Heart right ventricle (tissue), 16 donors: Measurements from ENCODE around the gene ACP1. TPM values are rescaled to one million over a fixed set of nuclear protein-coding genes. Genes with fewer than 3 reads are reported as not detected.
A peak's percentile ranks its signal among the peaks of the same experiment; 100 is the strongest.

ENCODE experiments used
- ATAC-seq, 8 donors: fragments of 200-7000 bp; cut with Tn5 transposase; one replicate each; pipeline ENCODE4 v1.9.1; 2020; ENCODE audit warnings: mild to moderate bottlenecking in 8 of 8, moderate library complexity in 8 of 8, moderate number of reproducible peaks in 1 of 8
- DNase-seq, 2 donors: peaks; one replicate each; pipeline ENCODE4 v3.0.0-alpha.2; 2020
- H3K27ac ChIP-seq, 10 donors: fragments of 200-600 bp; sonication (generic) in 2 of 10; one replicate each; pipeline versions ENCODE4 v1.5.0 to v1.8.0; 2020 to 2022; ENCODE audit warnings: mild to moderate bottlenecking in 3 of 10
- H3K27me3 ChIP-seq, 7 donors: fragments of 200-600 bp; one replicate each; pipeline ENCODE4 v1.8.0; 2021 to 2022; ENCODE audit warnings: mild to moderate bottlenecking in 2 of 7
- H3K36me3 ChIP-seq, 9 donors: fragments of 200-600 bp; sonication (generic) in 1 of 9; one replicate each; pipeline versions ENCODE4 v1.5.0 to v1.8.0; 2020 to 2022; ENCODE audit warnings: mild to moderate bottlenecking in 2 of 9
- H3K4me1 ChIP-seq, 9 donors: fragments of 200-600 bp; sonication (generic) in 1 of 9; one replicate each; pipeline versions ENCODE4 v1.5.0 to v1.8.0; 2020 to 2022; ENCODE audit warnings: mild to moderate bottlenecking in 4 of 9
- H3K4me3 ChIP-seq, 10 donors: fragments of 200-600 bp; sonication (generic) in 2 of 10; one replicate each; pipeline versions ENCODE4 v1.5.0 to v1.8.0; 2020 to 2022; ENCODE audit warnings: mild to moderate bottlenecking in 7 of 10, moderate library complexity in 2 of 10
- H3K9me3 ChIP-seq, 11 donors: fragments of 200-600 bp in 10 of 11; sonication (generic) in 2 of 11; one replicate each; pipeline versions ENCODE4 v1.5.0 to v1.8.0; 2013 to 2022; ENCODE audit warnings: mild to moderate bottlenecking in 2 of 11, control low read depth in 1 of 11, moderate library complexity in 1 of 11
- WGBS, 2 donors: extraction: QIAGEN DNeasy Blood & Tissue Kit; methylation state at CpG; one replicate each; pipeline ENCODE4 v1.1.7; 2013; ENCODE audit warnings: inconsistent platforms in 1 of 2; 5-methylcytosine and 5-hydroxymethylcytosine counted together
- intact Hi-C, 10 donors: fragments of 100-400 bp; cut with DNase I; formaldehyde crosslinking; loops; one replicate each; pipeline versions ENCODE4 v1.11.1 to v1.14.2; 2022
- long read RNA-seq, 3 donors: library from polyadenylated mRNA; unstranded; transcript quantifications; one replicate each; pipeline ENCODE4 v2.0.0, GENCODE V29; 2020 to 2021
- polyA plus RNA-seq, 2 donors: library from polyadenylated mRNA; stranded (reverse); fragments of 200-250 nt; gene quantifications; one replicate each; pipeline ENCODE4 v1.2.3, GENCODE V29; 2013
- total RNA-seq, 10 donors: library from RNA; stranded (reverse); fragmentation: NEBNext Ultra II Directional in 3 of 10; extraction: Animal tissue kit (Norgen Biotek cat#: 25700) in 3 of 10; gene quantifications; one replicate each; pipeline versions ENCODE4 v1.2.1 to v1.2.4, GENCODE V29; 2021 to 2023
- TF ChIP-seq, protein P1 (sequence below), 9 donors: fragments of 200-600 bp; sonication (generic) in 2 of 9; IDR thresholded peaks; one replicate each; pipeline versions ENCODE4 v1.5.0 to v1.8.0; 2021 to 2022; ENCODE audit warnings: antibody characterized with exemption in 9 of 9, mild to moderate bottlenecking in 5 of 9, moderate library complexity in 1 of 9
- donor health status: Arrhythmogenic right ventricular cardiomyopathy.
- donor health status: ischemic (EF 13 %, LVEDD 7.1; RV severe dilation, severe dysfunction).
- donor health status: healthy with polysubstance abuse.
- donor health status: DM: no; HTN: yes; CAD: no.
- donor health status: DM: no; HTN: no; CAD: no.
- donor health status: ischemic (EF 25% LVEDD 6.9; RV normal size, moderate dysfunction).
- donor health status: ischemic (EF 25% LVEDD 5.7; RV mildly dilated, moderate dysfunction).
- donor health status: healthy.
- donor health status: DM: yes; HTN: yes; CAD: no.
- donor health status: Ischemic cardiomyopathy.
- donor health status: ischemic (EF 35%, LVEDD 5.7; RV mildly dilated, moderate dysfunction).
- donor health status: nonischemic (EF 11% LVEDD 7.7; RV severe dilation, severe dysfunction).
- donor health status: DM: yes; HTN: yes; CAD: no.
- donor health status: PGD.
- donor health status: ischemic (EF 29% LVEDD 5.4; RV normal size, mild dysfunction).
- donor health status: nonischemic (EF 23%, LVEDD 6.1; RV moderate dilation, normal function).

ACP1 gene
- 10 to 100 TPM; 60.3 to 76.6 (median 65.2) TPM for total RNA-seq
- polyA plus RNA-seq = 10 to 100 TPM; 38.3 to 87.7 TPM
- long read RNA-seq, donor 1, transcript ACP1-202 (6 exons, 1,552 nt) = minor isoform, 8 of 125 reads
- long read RNA-seq, donor 1, transcript ACP1-209 (7 exons, 577 nt) = minor isoform, 13 of 125 reads
- long read RNA-seq, donor 1, transcript ACP1-201 (6 exons, 1,549 nt) = major isoform, 93 of 125 reads
- long read RNA-seq, donor 1, partial matches to known transcripts = 3 of 125 reads
- long read RNA-seq, donor 1, other reads (novel, unspliced or antisense) = 7 of 125 reads
- long read RNA-seq, donor 2, transcript ACP1-209 (7 exons, 577 nt) = minor isoform, 10 of 98 reads
- long read RNA-seq, donor 2, transcript ACP1-202 (6 exons, 1,552 nt) = minor isoform, 12 of 98 reads
- long read RNA-seq, donor 2, transcript ACP1-201 (6 exons, 1,549 nt) = major isoform, 65 of 98 reads
- long read RNA-seq, donor 2, partial matches to known transcripts = 1 of 98 reads
- long read RNA-seq, donor 2, other reads (novel, unspliced or antisense) = 7 of 98 reads
- long read RNA-seq, donor 3, transcript ACP1-202 (6 exons, 1,552 nt) = minor isoform, 9 of 261 reads
- long read RNA-seq, donor 3, transcript ACP1-209 (7 exons, 577 nt) = minor isoform, 28 of 261 reads
- long read RNA-seq, donor 3, transcript ACP1-201 (6 exons, 1,549 nt) = major isoform, 200 of 261 reads
- long read RNA-seq, donor 3, partial matches to known transcripts = 5 of 261 reads
- long read RNA-seq, donor 3, other reads (novel, unspliced or antisense) = 10 of 261 reads

DNA sequence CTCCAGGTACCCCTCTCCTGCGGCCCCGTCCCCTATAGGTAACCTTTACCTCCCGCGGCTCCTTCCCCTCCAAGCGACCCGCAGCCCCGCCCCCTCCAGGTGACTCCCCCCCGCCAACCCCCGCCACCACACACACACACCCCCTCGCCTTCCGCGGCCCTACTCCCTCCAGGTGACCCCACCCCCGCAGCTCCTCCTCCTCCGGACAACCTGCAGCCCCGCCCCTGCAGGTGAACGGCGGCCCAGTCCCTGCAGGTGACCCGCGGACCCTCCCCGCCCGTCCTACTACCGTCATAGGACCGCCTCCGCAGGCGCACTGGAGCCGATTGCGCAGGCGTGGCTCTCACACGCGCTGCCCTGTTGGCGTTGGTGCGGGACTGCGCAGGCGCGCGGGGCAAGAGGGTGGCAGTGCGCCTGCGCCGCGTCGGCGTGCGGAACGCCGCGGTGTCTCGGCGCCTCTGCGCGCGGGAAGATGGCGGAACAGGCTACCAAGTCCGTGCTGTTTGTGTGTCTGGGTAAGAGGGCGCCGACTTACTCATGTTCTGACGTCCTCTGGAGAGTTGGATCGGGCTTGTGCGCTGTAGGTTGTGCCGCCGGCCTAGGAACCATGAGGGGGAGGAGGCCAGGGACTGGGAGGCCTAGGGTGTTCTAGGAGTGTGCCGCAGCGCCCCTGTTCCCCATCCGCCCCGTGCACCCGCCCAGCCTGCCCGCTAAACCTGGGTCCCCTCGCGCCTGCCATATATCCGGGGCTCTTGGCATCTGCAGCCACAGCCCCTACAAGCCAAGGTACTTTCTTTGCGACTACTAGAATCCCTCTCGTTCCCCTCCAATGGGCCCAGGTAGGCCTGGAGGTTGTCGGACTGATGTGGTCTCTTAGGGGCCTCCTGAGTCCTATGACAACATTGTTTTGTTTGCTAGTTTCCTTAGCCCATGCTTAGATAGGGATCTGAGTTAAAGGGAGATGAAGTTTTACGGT, at the start of gene ACP1:
Gene ACP1 (plus strand): TSS at position 455 of the 976 bp plus-strand sequence. CDS start 18 bp downstream, at position 473.
- H3K4me1 ChIP-seq = peaks cover 12 to 50% (median 33%) of the 10 kb centered on the region in 9 donors
- WGBS, 2 donors = 1% methylated on average over 65 to 73 of the region's 73 CpGs
- no peaks in the 10 kb centered on the region for H3K9me3 ChIP-seq
- DNase-seq = peak; percentile 91 to 95
- H3K36me3 ChIP-seq = peaks cover 0 to 4% (median 0%) of the 10 kb centered on the region in 9 donors
- peak within 1 kb of the TSS in 9 of 10 donors; percentile 30 to 90 (median 75) for H3K27ac ChIP-seq
- intact Hi-C loops = no loop called here
- ATAC-seq = peak; percentile 97 to 99 (median 98)
- no peaks in the 10 kb centered on the region for H3K27me3 ChIP-seq
- TF ChIP-seq, protein P1, sequence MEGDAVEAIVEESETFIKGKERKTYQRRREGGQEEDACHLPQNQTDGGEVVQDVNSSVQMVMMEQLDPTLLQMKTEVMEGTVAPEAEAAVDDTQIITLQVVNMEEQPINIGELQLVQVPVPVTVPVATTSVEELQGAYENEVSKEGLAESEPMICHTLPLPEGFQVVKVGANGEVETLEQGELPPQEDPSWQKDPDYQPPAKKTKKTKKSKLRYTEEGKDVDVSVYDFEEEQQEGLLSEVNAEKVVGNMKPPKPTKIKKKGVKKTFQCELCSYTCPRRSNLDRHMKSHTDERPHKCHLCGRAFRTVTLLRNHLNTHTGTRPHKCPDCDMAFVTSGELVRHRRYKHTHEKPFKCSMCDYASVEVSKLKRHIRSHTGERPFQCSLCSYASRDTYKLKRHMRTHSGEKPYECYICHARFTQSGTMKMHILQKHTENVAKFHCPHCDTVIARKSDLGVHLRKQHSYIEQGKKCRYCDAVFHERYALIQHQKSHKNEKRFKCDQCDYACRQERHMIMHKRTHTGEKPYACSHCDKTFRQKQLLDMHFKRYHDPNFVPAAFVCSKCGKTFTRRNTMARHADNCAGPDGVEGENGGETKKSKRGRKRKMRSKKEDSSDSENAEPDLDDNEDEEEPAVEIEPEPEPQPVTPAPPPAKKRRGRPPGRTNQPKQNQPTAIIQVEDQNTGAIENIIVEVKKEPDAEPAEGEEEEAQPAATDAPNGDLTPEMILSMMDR (IDR thresholded peaks at IDR 0.05) = peak in 2 of 9 donors; percentile 13
- peak within 1 kb of the TSS; percentile 66 to 97 (median 84) for H3K4me3 ChIP-seq

DNA sequence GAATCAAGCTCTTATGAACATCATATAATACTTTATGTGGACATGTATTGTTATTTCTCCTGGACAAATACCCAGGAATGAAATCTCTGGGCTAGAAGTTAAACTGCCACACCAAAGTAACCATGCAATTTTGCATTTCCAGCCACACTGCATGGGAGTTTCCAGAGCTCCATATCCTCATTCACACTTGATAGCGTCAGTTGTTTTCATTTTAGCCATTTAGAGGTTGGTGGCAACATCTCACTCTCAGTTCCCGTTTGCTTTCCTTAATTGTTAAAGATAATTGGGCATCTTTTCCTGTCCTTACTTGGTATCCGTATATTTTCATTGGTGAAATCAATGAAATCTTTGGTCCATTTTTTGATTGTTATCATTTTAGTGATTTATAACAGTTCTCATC, 48.7 kb upstream of the ACP1 start:
- H3K4me1 ChIP-seq = no peaks in the 10 kb centered on the region
- intact Hi-C loops = no loop called here
- no peak overlapping the region for H3K4me3 ChIP-seq
- ATAC-seq = no peak
- no peak overlapping the region for H3K27ac ChIP-seq
- H3K27me3 ChIP-seq = peaks cover 0 to 18% (median 12%) of the 10 kb centered on the region in 7 donors
- H3K9me3 ChIP-seq = peaks cover 0 to 22% (median 6%) of the 10 kb centered on the region in 11 donors
- peaks cover 0 to 32% (median 0%) of the 10 kb centered on the region in 9 donors for H3K36me3 ChIP-seq
- TF ChIP-seq, protein P1 (IDR thresholded peaks at IDR 0.05) = no peak
- 89 to 92% methylated on average over 3 of the region's 3 CpGs for WGBS, 2 donors
- no peak for DNase-seq

DNA sequence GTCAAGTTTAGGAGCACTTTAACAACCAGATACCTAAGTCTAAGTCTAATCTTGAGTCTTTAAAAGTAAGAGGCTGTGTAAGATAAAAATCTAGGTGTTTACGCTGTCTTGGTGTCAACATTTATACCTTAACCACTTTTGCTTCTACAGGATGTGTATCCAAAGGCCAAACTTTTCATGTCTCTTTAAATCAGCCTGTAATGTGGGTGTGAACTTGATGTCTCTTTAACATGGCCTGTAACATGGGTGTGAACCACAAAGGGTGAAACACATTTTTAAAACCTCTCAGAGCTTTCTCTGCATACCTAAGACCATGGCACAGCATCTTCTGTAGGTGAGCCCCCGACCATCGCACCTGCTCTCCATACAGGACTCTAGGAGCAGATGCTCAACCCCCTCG, 41.3 kb upstream of the ACP1 start:
- ATAC-seq (no peak), DNase-seq (no peak)
- WGBS, 2 donors = 90 to 91% methylated on average over 4 of the region's 4 CpGs
- Histone ChIP-seq H3K27me3 (no peaks in the 10 kb centered on the region), H3K9me3 (no peaks in the 10 kb centered on the region), H3K4me3 (no peak overlapping the region), H3K4me1 (no peaks in the 10 kb centered on the region), H3K36me3 (peaks cover 0 to 81% (median 4%) of the 10 kb centered on the region in 9 donors), H3K27ac (no peak overlapping the region)
- intact Hi-C loops = no loop called here
- TF ChIP-seq, protein P1 (IDR thresholded peaks at IDR 0.05) = no peak
